Measurements from ENCODE around the gene AP2A1. TPM values are rescaled to one million over a fixed set of nuclear protein-coding genes. Genes with fewer than 3 reads are reported as not detected.

The AP2A1 gene
- total and polyA plus RNA-seq, 2 of the 13 experiments (the other 11 are each of a cell fraction or from before 2014, with no cell fraction given), result 22.7 to 39.7 TPM

DNA sequence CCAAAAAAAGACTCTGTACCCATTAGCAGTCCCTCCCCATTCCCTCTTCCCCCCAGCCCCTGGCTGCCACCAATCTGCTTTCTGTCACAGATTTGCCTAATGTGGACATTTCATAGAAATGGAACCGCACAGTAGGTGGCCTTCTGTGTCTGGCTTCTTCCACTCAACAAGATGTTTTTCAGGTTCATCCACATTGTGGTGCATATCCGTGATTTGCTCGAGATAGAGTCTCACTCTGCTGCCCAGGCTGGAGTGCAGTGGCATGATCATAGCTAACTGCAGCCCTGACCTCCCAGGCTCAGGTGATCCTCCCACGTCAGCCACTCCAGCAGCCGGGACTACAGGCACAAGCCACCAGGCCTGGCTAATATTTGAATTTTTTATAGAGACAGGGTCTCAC is 20.9 kb downstream of the AP2A1 start (continued):
- TF ChIP-seq, protein P1, sequence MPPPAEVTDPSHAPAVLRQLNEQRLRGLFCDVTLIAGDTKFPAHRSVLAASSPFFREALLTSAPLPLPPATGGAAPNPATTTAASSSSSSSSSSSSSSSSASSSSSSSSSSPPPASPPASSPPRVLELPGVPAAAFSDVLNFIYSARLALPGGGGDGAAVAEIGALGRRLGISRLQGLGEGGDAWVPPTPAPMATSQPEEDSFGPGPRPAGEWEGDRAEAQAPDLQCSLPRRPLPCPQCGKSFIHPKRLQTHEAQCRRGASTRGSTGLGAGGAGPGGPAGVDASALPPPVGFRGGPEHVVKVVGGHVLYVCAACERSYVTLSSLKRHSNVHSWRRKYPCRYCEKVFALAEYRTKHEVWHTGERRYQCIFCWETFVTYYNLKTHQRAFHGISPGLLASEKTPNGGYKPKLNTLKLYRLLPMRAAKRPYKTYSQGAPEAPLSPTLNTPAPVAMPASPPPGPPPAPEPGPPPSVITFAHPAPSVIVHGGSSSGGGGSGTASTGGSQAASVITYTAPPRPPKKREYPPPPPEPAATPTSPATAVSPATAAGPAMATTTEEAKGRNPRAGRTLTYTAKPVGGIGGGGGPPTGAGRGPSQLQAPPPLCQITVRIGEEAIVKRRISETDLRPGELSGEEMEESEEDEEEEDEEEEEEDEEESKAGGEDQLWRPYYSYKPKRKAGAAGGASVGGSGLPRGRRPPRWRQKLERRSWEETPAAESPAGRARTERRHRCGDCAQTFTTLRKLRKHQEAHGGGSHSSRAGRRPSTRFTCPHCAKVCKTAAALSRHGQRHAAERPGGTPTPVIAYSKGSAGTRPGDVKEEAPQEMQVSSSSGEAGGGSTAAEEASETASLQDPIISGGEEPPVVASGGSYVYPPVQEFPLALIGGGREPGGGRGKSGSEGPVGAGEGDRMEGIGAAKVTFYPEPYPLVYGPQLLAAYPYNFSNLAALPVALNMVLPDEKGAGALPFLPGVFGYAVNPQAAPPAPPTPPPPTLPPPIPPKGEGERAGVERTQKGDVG (CRISPR knock-in tag; IDR thresholded peaks at IDR 0.05; ENCODE audit: borderline replicate concordance), result no peak
- no peak for TF ChIP-seq PHF21A (CRISPR knock-in tag; IDR thresholded peaks at IDR 0.05)
- TF ChIP-seq ZNF567 (CRISPR knock-in tag; IDR thresholded peaks at IDR 0.05; ENCODE audit: borderline replicate concordance), result no peak
- no peak for TF ChIP-seq DNMT3B (CRISPR knock-in tag; conservative IDR thresholded peaks at IDR 0.05)
- no peak for TF ChIP-seq ZNF337 (CRISPR knock-in tag; IDR thresholded peaks at IDR 0.05; ENCODE audit: borderline replicate concordance, low read depth)
- no peak for TF ChIP-seq DMAP1 (CRISPR knock-in tag; IDR thresholded peaks at IDR 0.05)

DNA sequence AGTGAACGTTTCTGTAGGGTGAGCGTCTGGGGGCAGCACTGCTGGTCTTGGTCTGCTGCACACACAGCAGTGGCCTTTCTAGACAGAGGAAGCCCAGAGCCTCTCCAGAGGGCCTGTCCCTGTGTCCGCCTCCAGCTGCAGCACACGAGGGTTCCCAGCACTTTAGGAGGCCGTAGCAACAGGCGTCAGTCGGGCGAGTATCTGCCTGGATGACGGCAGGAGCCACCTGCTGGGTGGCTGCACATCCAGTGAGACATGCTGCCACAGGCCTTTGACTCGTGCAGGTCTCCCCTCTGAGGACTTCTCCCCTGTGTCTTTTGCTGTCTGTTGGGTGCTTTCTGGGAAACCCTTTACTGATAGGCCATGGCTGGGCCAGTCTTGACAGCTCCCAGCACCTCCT is 22.1 kb downstream of the AP2A1 start:
- no TSS peak for BruUV-seq (replicated peaks)
- Histone ChIP-seq H3K9me3 (ENCODE audit: low read length) (no peaks in the 10 kb centered on the region), H3K27ac (ENCODE audit: extremely low read length, insufficient read depth, low read length) (no peak overlapping the region), H4K20me1 (ENCODE audit: insufficient read depth, low read length) (no peaks in the 10 kb centered on the region), H3K27me3 (ENCODE audit: control insufficient read depth in 1 of 2, insufficient read depth in 2 of 2, low read length in 2 of 2) (no peaks in the 10 kb centered on the region), H3K79me2 (ENCODE audit: insufficient read depth, low read length) (no peaks in the 10 kb centered on the region), H3K4me3 (replicated peaks in 1 of 3; ENCODE audit: insufficient read depth in 1 of 3, low read depth in 2 of 3, low read length in 3 of 3) (no peak overlapping the region), H3K9ac (ENCODE audit: insufficient read depth, low read depth, low read length) (no peak overlapping the region), H3K4me1 (ENCODE audit: insufficient read depth, low read length) (no peaks in the 10 kb centered on the region), H2AFZ (ENCODE audit: low read length) (no peak overlapping the region), H3K4me2 (ENCODE audit: low read depth, low read length) (no peak overlapping the region), H3K36me3 (replicated peaks in 1 of 2; ENCODE audit: control insufficient read depth in 1 of 2, insufficient read depth in 2 of 2, low read length in 2 of 2) (peaks cover 17 to 33% of the 10 kb centered on the region in 2 experiments; a peak in 4 of 5 replicates)
- ATAC-seq (no peak), FAIRE-seq (no peak), DNase-seq (ENCODE audit: low spot score) (no peak)
- ChIA-PET CTCF (ENCODE audit: low intra/inter-chr PET ratio, low total read pairs) (no interaction called here), POLR2A (interaction anchor here (0.6 kb wide), 1 partner anchor 26 kb away, joined by 3 read pairs; no protein-coding TSS in a partner anchor)
- in situ Hi-C loops (cut with HindIII; ENCODE audit: extremely low pct_ligation_motif_present, low pct_unique_long_range_greater_than_20kb) (no loop called here), intact Hi-C loops (cut with micrococcal nuclease; ENCODE audit: unreplicated experiment) (no loop called here)
- WGBS (ENCODE audit: low lambda C conversion rate), result 92% methylated on average over 9 of the region's 10 CpGs
- TF ChIP-seq PAXIP1 (CRISPR knock-in tag; conservative IDR thresholded peaks at IDR 0.05) (no peak), MLLT10 (CRISPR knock-in tag; IDR thresholded peaks at IDR 0.05) (no peak), ZNF274 (CRISPR knock-in tag; IDR thresholded peaks at IDR 0.05) (no peak), U2AF1 (optimal IDR thresholded peaks at IDR 0.05; ENCODE audit: low read depth, low read length) (no peak), NR2F2 (IDR thresholded peaks at IDR 0.05; ENCODE audit: borderline replicate concordance, low read depth) (no peak), ZNF17 (CRISPR knock-in tag; IDR thresholded peaks at IDR 0.05) (no peak), SMARCE1 (IDR thresholded peaks at IDR 0.05; ENCODE audit: borderline replicate concordance) (no peak)
- TF ChIP-seq, protein P2, sequence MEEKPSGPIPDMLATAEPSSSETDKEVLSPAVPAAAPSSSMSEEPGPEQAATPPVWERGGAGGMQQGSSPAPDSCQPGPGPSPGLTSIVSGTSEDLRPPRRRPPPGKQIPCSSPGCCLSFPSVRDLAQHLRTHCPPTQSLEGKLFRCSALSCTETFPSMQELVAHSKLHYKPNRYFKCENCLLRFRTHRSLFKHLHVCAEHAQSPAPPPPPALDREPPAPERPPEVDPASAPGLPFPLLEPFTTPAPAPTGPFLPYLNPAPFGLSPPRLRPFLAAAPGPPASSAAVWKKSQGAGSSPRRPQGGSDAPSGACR (CRISPR knock-in tag; IDR thresholded peaks at IDR 0.05), result no peak
- TF ChIP-seq, protein P3, sequence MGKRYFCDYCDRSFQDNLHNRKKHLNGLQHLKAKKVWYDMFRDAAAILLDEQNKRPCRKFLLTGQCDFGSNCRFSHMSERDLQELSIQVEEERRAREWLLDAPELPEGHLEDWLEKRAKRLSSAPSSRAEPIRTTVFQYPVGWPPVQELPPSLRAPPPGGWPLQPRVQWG (CRISPR knock-in tag; IDR thresholded peaks at IDR 0.05; ENCODE audit: borderline replicate concordance, low read depth), result no peak
